ENCODE measurements around the gene BTC.
"Not testable (repeated sequence)": the region's sequence is repeated elsewhere in the genome, so short reads cannot be mapped to it uniquely, and the experiment has no call there.

BTC gene

DNA sequence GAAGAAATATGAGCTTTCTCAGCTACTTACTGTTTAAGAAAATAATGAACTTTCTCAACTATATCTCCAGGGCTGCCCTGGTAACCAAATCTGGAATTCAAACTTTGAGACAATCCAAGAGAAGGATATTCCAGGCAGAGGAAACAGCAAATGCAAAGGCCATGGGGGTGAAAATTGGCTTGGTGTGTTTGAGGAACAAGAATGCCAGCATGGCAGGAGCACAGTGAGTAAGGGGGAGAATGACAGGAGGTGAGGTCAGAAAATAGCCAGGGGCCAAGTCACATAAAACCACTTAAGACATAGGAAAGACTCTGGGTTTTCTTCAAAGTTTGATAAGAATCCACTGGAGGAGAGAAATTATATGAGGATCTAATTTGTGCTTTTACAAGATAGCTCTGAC, 27.2 kb upstream of the BTC start:
- no peak for DNase-seq (ENCODE audit: low read depth in 2 of 2)
- TF ChIP-seq, protein P1, sequence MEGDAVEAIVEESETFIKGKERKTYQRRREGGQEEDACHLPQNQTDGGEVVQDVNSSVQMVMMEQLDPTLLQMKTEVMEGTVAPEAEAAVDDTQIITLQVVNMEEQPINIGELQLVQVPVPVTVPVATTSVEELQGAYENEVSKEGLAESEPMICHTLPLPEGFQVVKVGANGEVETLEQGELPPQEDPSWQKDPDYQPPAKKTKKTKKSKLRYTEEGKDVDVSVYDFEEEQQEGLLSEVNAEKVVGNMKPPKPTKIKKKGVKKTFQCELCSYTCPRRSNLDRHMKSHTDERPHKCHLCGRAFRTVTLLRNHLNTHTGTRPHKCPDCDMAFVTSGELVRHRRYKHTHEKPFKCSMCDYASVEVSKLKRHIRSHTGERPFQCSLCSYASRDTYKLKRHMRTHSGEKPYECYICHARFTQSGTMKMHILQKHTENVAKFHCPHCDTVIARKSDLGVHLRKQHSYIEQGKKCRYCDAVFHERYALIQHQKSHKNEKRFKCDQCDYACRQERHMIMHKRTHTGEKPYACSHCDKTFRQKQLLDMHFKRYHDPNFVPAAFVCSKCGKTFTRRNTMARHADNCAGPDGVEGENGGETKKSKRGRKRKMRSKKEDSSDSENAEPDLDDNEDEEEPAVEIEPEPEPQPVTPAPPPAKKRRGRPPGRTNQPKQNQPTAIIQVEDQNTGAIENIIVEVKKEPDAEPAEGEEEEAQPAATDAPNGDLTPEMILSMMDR (IDR thresholded peaks at IDR 0.05; ENCODE audit: low read depth, low read length), result no peak
- no peak overlapping the region for H3K4me3 ChIP-seq (replicated peaks in 1 of 2; ENCODE audit: low read depth in 2 of 2, low read length in 2 of 2)

DNA sequence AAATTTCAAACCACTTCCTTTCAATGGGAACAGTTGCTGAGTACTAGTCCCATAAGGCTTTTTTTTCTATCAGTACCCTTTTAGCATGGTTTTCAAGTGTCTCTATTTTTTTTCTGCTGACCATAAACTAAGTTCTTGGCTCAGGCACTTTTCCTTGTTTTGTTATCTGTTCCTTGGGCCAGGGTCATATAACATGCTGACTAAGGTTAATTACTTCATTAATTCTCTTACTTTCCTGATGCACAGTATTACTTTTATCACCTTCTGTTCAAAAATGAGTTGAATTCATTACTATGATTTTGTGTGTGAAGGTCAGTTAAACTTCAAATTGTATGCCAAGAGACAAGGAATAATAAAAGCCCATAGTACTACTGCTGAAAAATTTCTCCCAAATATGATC, 19.7 kb upstream of the BTC start:
- DNase-seq (ENCODE audit: low read depth in 2 of 2), result no peak
- TF ChIP-seq, protein P1 (IDR thresholded peaks at IDR 0.05; ENCODE audit: low read depth, low read length), result no peak
- no peak overlapping the region for H3K4me3 ChIP-seq (replicated peaks in 1 of 2; ENCODE audit: low read depth in 2 of 2, low read length in 2 of 2)

DNA sequence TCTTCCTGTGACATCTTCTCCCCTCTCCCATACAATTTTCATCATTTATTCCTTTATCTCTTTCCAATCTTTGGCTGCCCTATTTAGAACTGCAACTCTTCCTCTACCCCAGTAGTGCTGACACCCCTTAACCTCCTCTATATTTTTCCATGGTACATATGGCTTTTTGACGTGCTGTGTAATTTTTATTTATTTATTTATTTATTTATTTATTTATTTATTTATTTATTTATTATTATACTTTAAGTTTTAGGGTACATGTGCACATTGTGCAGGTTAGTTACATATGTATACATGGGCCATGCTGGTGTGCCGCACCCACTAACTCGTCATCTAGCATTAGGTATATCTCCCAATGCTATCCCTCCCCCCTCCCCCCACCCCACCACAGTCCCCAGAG, 17.7 kb upstream of the BTC start:
- not testable (repeated sequence) for DNase-seq (ENCODE audit: low read depth in 2 of 2); H3K4me3 ChIP-seq (replicated peaks in 1 of 2; ENCODE audit: low read depth in 2 of 2, low read length in 2 of 2)

DNA sequence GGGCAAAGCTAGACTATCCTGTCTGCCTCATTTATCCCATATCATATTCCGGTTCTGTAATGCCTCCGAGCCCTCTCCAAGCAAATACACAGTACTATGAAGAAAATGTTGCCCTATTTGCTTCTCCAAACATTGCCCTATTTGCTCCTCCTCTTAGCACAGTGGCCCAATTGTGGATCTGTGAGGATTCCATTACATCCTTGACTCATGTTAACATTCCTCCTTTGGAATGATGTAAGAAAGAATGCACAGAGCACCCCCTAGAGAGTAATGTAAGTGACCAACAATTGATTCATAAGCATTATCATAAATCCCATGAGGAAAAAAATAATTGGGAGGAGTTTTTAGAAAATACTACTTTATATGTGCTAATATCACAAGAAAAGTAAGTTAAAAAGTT, 11.3 kb upstream of the BTC start:
- peak; percentile 62 to 89 for DNase-seq (ENCODE audit: low read depth in 2 of 2)

DNA sequence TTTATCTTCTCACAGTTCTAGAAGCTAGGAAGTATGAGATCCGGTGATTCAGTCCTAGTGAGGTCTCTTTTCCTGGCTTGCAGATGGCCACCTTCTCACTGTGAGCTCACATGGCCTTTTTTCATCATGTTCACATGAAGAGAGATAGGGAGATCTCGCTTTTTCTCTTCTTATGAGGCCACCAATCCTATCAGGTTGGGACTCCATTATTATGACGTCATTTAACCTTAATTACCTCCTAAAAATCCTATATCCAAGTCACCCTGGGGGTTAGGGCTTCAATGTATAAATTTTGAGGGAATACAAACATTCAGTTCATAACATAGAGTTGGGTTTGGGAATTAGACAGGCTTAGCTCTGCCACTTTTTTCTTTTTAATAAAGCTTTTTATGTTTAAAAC, 6.0 kb upstream of the BTC start:
- TF ChIP-seq, protein P1 (IDR thresholded peaks at IDR 0.05; ENCODE audit: low read depth, low read length), result no peak
- H3K4me3 ChIP-seq (replicated peaks in 1 of 2; ENCODE audit: low read depth in 2 of 2, low read length in 2 of 2), result no peak overlapping the region

More for the DNA sequence above, 11.3 kb upstream of the BTC start:
- TF ChIP-seq, protein P1 (IDR thresholded peaks at IDR 0.05; ENCODE audit: low read depth, low read length), result no peak
- no peak overlapping the region for H3K4me3 ChIP-seq (replicated peaks in 1 of 2; ENCODE audit: low read depth in 2 of 2, low read length in 2 of 2)

DNA sequence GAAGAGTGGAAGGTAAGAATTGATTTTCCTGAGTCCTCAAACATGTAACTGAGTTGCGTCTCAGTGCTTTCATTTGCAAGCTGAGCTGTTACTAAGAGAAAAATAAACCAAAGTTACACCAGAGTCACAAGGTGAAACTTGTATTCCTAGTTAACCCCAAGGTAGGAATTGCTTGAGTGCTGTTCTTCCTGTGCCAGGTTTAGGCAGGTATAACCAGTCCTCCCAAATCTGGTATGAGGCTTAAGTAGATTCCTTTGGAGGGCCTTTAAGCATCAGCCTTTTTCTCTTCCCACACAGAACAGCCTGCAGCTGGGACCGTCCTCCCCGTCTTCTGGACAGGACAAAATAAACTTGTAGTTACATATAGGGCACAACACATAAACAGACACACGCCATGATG, 2.3 kb upstream of the BTC start:
- no peak for DNase-seq (ENCODE audit: low read depth in 2 of 2)

More for the DNA sequence above, 6.0 kb upstream of the BTC start:
- no peak for DNase-seq (ENCODE audit: low read depth in 2 of 2)

DNA sequence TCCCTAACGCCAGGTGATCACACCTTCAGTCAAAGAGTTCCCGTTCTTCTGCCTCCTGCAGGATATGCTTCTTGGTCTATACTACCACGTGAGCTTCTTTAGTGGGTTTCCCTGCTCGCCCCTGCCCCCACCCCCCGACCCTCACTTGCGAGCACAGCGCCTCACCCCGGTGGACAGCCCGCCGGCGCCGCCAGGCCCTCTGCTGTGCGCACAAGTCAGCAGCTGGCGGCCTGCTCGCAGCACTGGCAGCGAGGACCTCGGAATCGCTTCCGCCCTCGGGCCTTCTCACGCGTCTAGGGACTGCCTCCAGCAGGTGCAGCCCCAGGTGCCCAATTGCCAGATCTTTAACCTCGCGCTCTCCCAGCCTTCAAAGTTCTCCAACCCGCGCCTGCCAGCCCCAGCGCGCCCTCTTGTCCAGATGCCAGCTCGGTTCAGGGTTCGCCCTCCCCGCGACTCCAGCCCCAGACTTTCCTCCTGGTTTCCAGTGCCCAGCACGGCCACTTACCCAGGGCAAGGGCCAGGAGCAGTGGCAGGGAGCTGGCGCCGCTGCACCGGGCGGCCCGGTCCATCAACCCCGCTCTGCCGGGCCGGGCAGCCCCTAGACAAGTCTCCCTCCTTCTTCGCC, 454 bp downstream of the BTC start:
- peak; percentile 23 to 40 for DNase-seq (ENCODE audit: low read depth in 2 of 2)
- H3K4me3 ChIP-seq (replicated peaks in 1 of 2; ENCODE audit: low read depth in 2 of 2, low read length in 2 of 2), result peak overlapping the region; percentile 57 to 64
- TF ChIP-seq, protein P1 (IDR thresholded peaks at IDR 0.05; ENCODE audit: low read depth, low read length), result peak; percentile 19

More for the DNA sequence above, 2.3 kb upstream of the BTC start:
- H3K4me3 ChIP-seq (replicated peaks in 1 of 2; ENCODE audit: low read depth in 2 of 2, low read length in 2 of 2), result no peak overlapping the region
- TF ChIP-seq, protein P1 (IDR thresholded peaks at IDR 0.05; ENCODE audit: low read depth, low read length), result no peak

Measured in cardiac fibroblast (primary cell).